Measurements from ENCODE around the gene MEA1. TPM values are rescaled to one million over a fixed set of nuclear protein-coding genes. Genes with fewer than 3 reads are reported as not detected.

The MEA1 gene
- total RNA-seq (2021) (77.0 and 77.6 TPM in 2 replicates), Bru-seq, nascent RNA (percentile 64 among the genes with signal in this experiment), BruChase-seq, experiment 1, labeled RNA remaining after a 2-hour chase (percentile 69 among the genes with signal in this experiment), BruChase-seq, experiment 2, labeled RNA remaining after a 6-hour chase (percentile 78 among the genes with signal in this experiment)
- long read RNA-seq, transcript MEA1-204 (4 exons, 1,004 nt): major isoform, 110 of 150 reads
- long read RNA-seq, transcript MEA1-202 (3 exons, 2,152 nt): minor isoform, 24 of 150 reads
- long read RNA-seq, transcript MEA1-201 (4 exons, 1,089 nt): minor isoform, 14 of 150 reads
- long read RNA-seq, partial matches to known transcripts: 0 of 150 reads
- long read RNA-seq, other reads (novel, unspliced or antisense): 2 of 150 reads

DNA sequence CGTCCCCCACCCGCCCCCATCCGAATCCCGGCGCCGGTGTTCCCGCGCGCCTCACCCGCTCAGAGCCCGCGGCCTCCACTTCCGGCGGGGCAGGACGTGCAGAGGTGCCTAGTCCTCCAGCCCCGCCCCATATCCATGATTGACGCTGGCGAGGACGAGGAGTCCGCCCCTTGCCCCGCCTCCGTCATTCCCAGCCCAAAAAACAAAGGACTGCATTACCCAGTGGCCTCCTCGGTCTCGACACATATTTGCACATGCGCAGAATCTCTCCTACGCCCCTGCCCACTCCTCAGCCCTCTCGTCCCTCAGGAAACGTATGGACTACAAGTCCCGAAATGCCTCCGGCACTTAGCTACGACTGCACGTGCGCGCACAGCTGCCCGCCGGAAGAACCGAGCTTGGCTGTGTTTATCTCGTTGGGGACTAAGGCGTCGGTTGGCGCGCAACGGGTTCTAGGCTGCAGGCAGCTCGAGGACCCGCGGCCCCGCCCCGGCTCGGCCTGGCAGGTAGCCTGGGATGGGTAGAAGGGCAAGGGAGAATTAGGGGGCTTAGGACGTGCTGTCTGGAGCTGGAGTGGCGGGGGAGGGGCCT, at the start of gene MEA1, which contains the start of gene KLHDC3:
MEA1 (minus strand) TSS at position 104 of the 591 bp plus-strand sequence. CDS start 133 bp downstream, outside the sequence.
KLHDC3 (plus strand) TSS at position 407 of the 591 bp plus-strand sequence. CDS start 2,944 bp downstream, outside the sequence.
- peak; percentile 99 for DNase-seq
- H3K79me2 ChIP-seq (ENCODE audit: low read depth): peaks cover 42% of the 10 kb centered on the region
- peak within 1 kb of the TSS; percentile 94 for H2AFZ ChIP-seq
- no peaks in the 10 kb centered on the region for H3K9me2 ChIP-seq (ENCODE audit: insufficient read depth)
- peaks cover 3% of the 10 kb centered on the region for H4K20me1 ChIP-seq (ENCODE audit: insufficient read depth)
- ChIA-PET POLR2A (ENCODE audit: unreplicated experiment) (interaction anchor here (0.5 to 1.3 kb wide), 7 partner anchors 10 to 1230 kb away, joined by 3 to 16 read pairs (median 4); partner anchors contain the start of genes CNPY3, KLC4, MRPL2 and PPP2R5D), CTCF (interaction anchor here (0.9 kb wide), 1 partner anchor 61 kb away, joined by 4 read pairs; no protein-coding TSS in a partner anchor)
- H3K27ac ChIP-seq: peak within 1 kb of the TSS; percentile 18; the same call in 1 of the 2 replicates
- intact Hi-C loops (cut with micrococcal nuclease; ENCODE audit: unreplicated experiment): loop anchor here (5.0 to 10.0 kb wide), 4 partner anchors 43 to 128 kb away; partner anchors contain the start of genes CNPY3, KLC4 and MRPL2
- H3K4me1 ChIP-seq (replicated peaks; ENCODE audit: insufficient read depth): peaks cover 18% of the 10 kb centered on the region
- H3K4me3 ChIP-seq: peak within 1 kb of the TSS; percentile 67
- no peaks in the 10 kb centered on the region for H3K9me3 ChIP-seq (ENCODE audit: insufficient read depth, low read depth)
- H3K36me3 ChIP-seq (ENCODE audit: low read depth): peaks cover 1% of the 10 kb centered on the region; the same call in 1 of the 2 replicates
- no TSS peak for BruUV-seq (replicated peaks)
- peaks cover 5% of the 10 kb centered on the region; the same call in 1 of the 2 replicates for H3F3A ChIP-seq (ENCODE audit: insufficient read depth, low read depth)
- TF ChIP-seq, protein P1, sequence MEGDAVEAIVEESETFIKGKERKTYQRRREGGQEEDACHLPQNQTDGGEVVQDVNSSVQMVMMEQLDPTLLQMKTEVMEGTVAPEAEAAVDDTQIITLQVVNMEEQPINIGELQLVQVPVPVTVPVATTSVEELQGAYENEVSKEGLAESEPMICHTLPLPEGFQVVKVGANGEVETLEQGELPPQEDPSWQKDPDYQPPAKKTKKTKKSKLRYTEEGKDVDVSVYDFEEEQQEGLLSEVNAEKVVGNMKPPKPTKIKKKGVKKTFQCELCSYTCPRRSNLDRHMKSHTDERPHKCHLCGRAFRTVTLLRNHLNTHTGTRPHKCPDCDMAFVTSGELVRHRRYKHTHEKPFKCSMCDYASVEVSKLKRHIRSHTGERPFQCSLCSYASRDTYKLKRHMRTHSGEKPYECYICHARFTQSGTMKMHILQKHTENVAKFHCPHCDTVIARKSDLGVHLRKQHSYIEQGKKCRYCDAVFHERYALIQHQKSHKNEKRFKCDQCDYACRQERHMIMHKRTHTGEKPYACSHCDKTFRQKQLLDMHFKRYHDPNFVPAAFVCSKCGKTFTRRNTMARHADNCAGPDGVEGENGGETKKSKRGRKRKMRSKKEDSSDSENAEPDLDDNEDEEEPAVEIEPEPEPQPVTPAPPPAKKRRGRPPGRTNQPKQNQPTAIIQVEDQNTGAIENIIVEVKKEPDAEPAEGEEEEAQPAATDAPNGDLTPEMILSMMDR (conservative IDR thresholded peaks at IDR 0.05): no peak
- no peak for TF ChIP-seq EZH2 (IDR thresholded peaks at IDR 0.05; ENCODE audit: low read depth)
- no peaks in the 10 kb centered on the region for H3K27me3 ChIP-seq (ENCODE audit: insufficient read depth, low read depth)
- H3K4me2 ChIP-seq: peak within 1 kb of the TSS; percentile 97

DNA sequence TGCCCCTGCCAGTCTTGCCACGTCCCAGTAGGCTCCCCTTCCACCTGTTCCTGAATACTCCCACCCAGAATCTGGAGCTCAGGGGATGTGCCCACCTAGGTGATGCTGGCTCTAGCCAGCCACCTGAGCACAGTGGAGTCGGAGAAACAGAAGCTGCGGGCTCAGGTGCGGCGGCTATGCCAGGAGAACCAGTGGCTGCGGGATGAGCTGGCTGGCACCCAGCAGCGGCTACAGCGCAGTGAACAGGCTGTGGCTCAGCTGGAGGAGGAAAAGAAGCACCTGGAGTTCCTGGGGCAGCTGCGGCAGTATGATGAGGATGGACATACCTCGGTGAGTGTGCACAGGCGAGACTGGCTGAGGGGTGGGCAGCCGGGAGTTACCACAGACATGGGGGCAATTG, 49.1 kb upstream of the MEA1 start:
- no peak overlapping the region for H2AFZ ChIP-seq
- ChIA-PET CTCF (interaction anchor here (0.7 kb wide), 1 partner anchor 60 kb away, joined by 4 read pairs; no protein-coding TSS in a partner anchor), POLR2A (ENCODE audit: unreplicated experiment) (interaction anchor here (0.6 kb wide), 1 partner anchor 49 kb away, joined by 4 read pairs; no protein-coding TSS in a partner anchor)
- TF ChIP-seq, protein P1 (conservative IDR thresholded peaks at IDR 0.05): no peak
- no peak for TF ChIP-seq EZH2 (IDR thresholded peaks at IDR 0.05; ENCODE audit: low read depth)
- no peaks in the 10 kb centered on the region for H3K9me3 ChIP-seq (ENCODE audit: insufficient read depth, low read depth)
- peaks cover 22% of the 10 kb centered on the region for H3K4me1 ChIP-seq (replicated peaks; ENCODE audit: insufficient read depth)
- H3K4me2 ChIP-seq: no peak overlapping the region
- H3K79me2 ChIP-seq (ENCODE audit: low read depth): peaks cover 24% of the 10 kb centered on the region
- H3F3A ChIP-seq (ENCODE audit: insufficient read depth, low read depth): peaks cover 12% of the 10 kb centered on the region; the same call in 1 of the 2 replicates
- no peaks in the 10 kb centered on the region; the same call in 1 of the 2 replicates for H3K36me3 ChIP-seq (ENCODE audit: low read depth)
- no TSS peak for BruUV-seq (replicated peaks)
- no peak overlapping the region for H3K4me3 ChIP-seq
- intact Hi-C loops (cut with micrococcal nuclease; ENCODE audit: unreplicated experiment): no loop called here
- no peaks in the 10 kb centered on the region for H3K27me3 ChIP-seq (ENCODE audit: insufficient read depth, low read depth)
- DNase-seq: no peak
- no peaks in the 10 kb centered on the region for H4K20me1 ChIP-seq (ENCODE audit: insufficient read depth)
- H3K9me2 ChIP-seq (ENCODE audit: insufficient read depth): no peaks in the 10 kb centered on the region
- no peak overlapping the region for H3K27ac ChIP-seq

DNA sequence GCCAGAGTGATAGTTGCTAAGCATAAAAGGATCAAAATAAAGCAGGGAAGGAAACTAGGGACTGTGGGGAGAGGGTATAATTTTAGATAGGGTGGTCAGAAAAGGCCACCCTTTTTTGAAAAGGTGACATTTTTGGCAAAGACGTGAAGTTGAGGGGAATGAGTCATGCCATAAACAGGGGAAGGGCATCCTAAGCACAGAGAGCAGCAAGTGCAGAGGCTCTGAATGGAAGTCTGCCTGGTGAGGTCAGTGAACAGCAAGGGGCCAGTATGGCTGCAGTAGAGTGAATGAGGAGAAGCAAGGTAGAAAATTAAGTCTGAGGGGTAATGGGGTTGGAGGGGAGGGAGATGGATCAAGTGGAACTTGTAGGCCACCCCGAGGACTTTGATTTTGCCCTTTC, 48.1 kb upstream of the MEA1 start:
- Histone ChIP-seq H3K36me3 (ENCODE audit: low read depth) (no peaks in the 10 kb centered on the region; the same call in 1 of the 2 replicates), H2AFZ (no peak overlapping the region), H3K4me3 (no peak overlapping the region), H3K27me3 (ENCODE audit: insufficient read depth, low read depth) (no peaks in the 10 kb centered on the region), H3K27ac (no peak overlapping the region), H3K9me2 (ENCODE audit: insufficient read depth) (no peaks in the 10 kb centered on the region), H3K4me1 (replicated peaks; ENCODE audit: insufficient read depth) (peaks cover 22% of the 10 kb centered on the region), H3K79me2 (ENCODE audit: low read depth) (peaks cover 32% of the 10 kb centered on the region), H3F3A (ENCODE audit: insufficient read depth, low read depth) (peaks cover 12% of the 10 kb centered on the region; the same call in 1 of the 2 replicates), H4K20me1 (ENCODE audit: insufficient read depth) (no peaks in the 10 kb centered on the region), H3K9me3 (ENCODE audit: insufficient read depth, low read depth) (no peaks in the 10 kb centered on the region), H3K4me2 (no peak overlapping the region; the same call in 1 of the 2 replicates)
- no peak for DNase-seq
- CTCF ChIA-PET: no interaction called here
- POLR2A ChIA-PET (ENCODE audit: unreplicated experiment): no interaction called here
- no TSS peak for BruUV-seq (replicated peaks)
- intact Hi-C loops (cut with micrococcal nuclease; ENCODE audit: unreplicated experiment): no loop called here
- TF ChIP-seq EZH2 (IDR thresholded peaks at IDR 0.05; ENCODE audit: low read depth): no peak
- TF ChIP-seq, protein P1 (conservative IDR thresholded peaks at IDR 0.05): no peak

All from PC-9 (cell line).